ENCODE data around the gene NES. TPM values are rescaled to one million over a fixed set of nuclear protein-coding genes. Genes with fewer than 3 reads are reported as not detected.

NES gene
- total and polyA plus RNA-seq, 2 of the 8 experiments (the other 6 are each of a cell fraction or from before 2014, with no cell fraction given) = 13.3 to 135 TPM

- H3K9ac ChIP-seq (replicated peaks in 1 of 4; ENCODE audit: extremely low read depth in 1 of 4, low read depth in 3 of 4, low read length in 3 of 4) = no peak overlapping the region
- H3K56ac ChIP-seq (replicated peaks; ENCODE audit: insufficient read length, low read depth, low read length) = no peak overlapping the region
- H2BK120ac ChIP-seq (replicated peaks; ENCODE audit: low read depth, low read length) = no peak overlapping the region
- no peak overlapping the region for H2BK15ac ChIP-seq (ENCODE audit: low read length)
- H4K8ac ChIP-seq (ENCODE audit: extremely low read depth, insufficient read depth, low read length) = 0 out of 2 replicates have a peak overlapping the region, but pooled peaks have one; percentile 17
- H3K27ac ChIP-seq (ENCODE audit: low read depth, low read length) = no peak overlapping the region
- no peak overlapping the region for H2BK20ac ChIP-seq (ENCODE audit: low read length)
- peaks cover 20 to 48% (median 35%) of the 10 kb centered on the region in 4 experiments for H3K4me1 ChIP-seq (replicated peaks in 1 of 4; ENCODE audit: control insufficient read depth in 3 of 4, insufficient read depth in 4 of 4, low read length in 3 of 4)
- FAIRE-seq (no peak), DNase-seq (ENCODE audit: low read depth in 1 of 2, low spot score in 2 of 2) (no peak)
- H3K23ac ChIP-seq (ENCODE audit: insufficient read length) = no peak overlapping the region
- POLR2A ChIA-PET (ENCODE audit: partially characterized antibody) = interaction anchor here (1.3 to 16.9 kb wide), 7 partner anchors 10 to 54 kb away, joined by 3 to 530 read pairs (median 10); partner anchors contain the start of genes ISG20L2, METTL25B, NES and PRCC
- no peaks in the 10 kb centered on the region for H3K79me1 ChIP-seq (ENCODE audit: low read depth, low read length)
- H3K18ac ChIP-seq (ENCODE audit: extremely low read depth, low read length) = no peak overlapping the region
- H2BK5ac ChIP-seq (ENCODE audit: low read depth, low read length) = no peak overlapping the region
- H3K9me3 ChIP-seq (ENCODE audit: insufficient read depth in 2 of 2, low read depth in 1 of 2, low read length in 1 of 2) = no peaks in the 10 kb centered on the region
- H2AK5ac ChIP-seq (ENCODE audit: low read depth, low read length) = no peak overlapping the region; the same call in 1 of the 2 replicates
- no peak overlapping the region for H3K4ac ChIP-seq (replicated peaks; ENCODE audit: insufficient read length, low read depth, low read length)
- CTCF ChIA-PET (ENCODE audit: partially characterized antibody) = interaction anchor here (0.6 to 66.0 kb wide), 9 partner anchors 7 to 182 kb away, joined by 3 to 4284 read pairs (median 5); partner anchors contain the start of genes CRABP2, INSRR, ISG20L2 and METTL25B
- H2BK12ac ChIP-seq (ENCODE audit: low read depth, low read length) = no peak overlapping the region; the same call in 1 of the 2 replicates
- H3K4me2 ChIP-seq (ENCODE audit: insufficient read depth in 1 of 2, low read depth in 2 of 2, low read length in 2 of 2) = no peak overlapping the region
- H3K4me3 ChIP-seq (ENCODE audit: extremely low read depth in 1 of 4, insufficient read depth in 2 of 4, low read depth in 3 of 4, low read length in 4 of 4) = no peak overlapping the region
- H2AFZ ChIP-seq (ENCODE audit: low read length) = no peak overlapping the region
- no peak overlapping the region for H4K91ac ChIP-seq (replicated peaks; ENCODE audit: insufficient read length, low read length)
- no peak overlapping the region for H4K5ac ChIP-seq (ENCODE audit: insufficient read length, low read depth, low read length)
- H3K14ac ChIP-seq (ENCODE audit: insufficient read length) = no peak overlapping the region
- peaks cover 3% of the 10 kb centered on the region; the same call in 1 of the 2 replicates for H3K23me2 ChIP-seq (ENCODE audit: low read depth, low read length)
- 86% methylated on average over 3 of the region's 3 CpGs; no CpG with 5 or more reads in 1 of the 2 experiments for WGBS, 2 experiments (ENCODE audit: extremely low coverage in 1 of 2, insufficient coverage in 1 of 2, insufficient read length in 1 of 2, insufficient replicate concordance in 2 of 2, low coverage in 1 of 2, low lambda C conversion rate in 2 of 2, missing lambda C conversion rate in 1 of 2)
- H3K79me2 ChIP-seq (ENCODE audit: control insufficient read depth in 1 of 2, insufficient read depth in 2 of 2, low read length in 2 of 2) = no peaks in the 10 kb centered on the region
- H3K27me3 ChIP-seq (replicated peaks in 1 of 4; ENCODE audit: control insufficient read depth in 3 of 4, extremely low read depth in 1 of 4, insufficient read depth in 3 of 4, low read length in 3 of 4) = no peaks in the 10 kb centered on the region
- H4K20me1 ChIP-seq (replicated peaks in 1 of 2; ENCODE audit: control insufficient read depth in 1 of 2, insufficient read depth in 2 of 2, low read length in 2 of 2) = peaks cover 0 to 2% of the 10 kb centered on the region in 2 experiments
- H3K36me3 ChIP-seq (ENCODE audit: control insufficient read depth in 2 of 4, insufficient read depth in 4 of 4, low read length in 3 of 4) = no peaks in the 10 kb centered on the region
- TF ChIP-seq YY1 (IDR thresholded peaks at IDR 0.05; ENCODE audit: low read depth, low read length) (no peak), JUND (IDR thresholded peaks at IDR 0.05; ENCODE audit: low read length) (no peak), POLR2A (IDR thresholded peaks at IDR 0.05; ENCODE audit: control extremely low read depth in 1 of 2, low read depth in 2 of 2, low read length in 2 of 2) (no peak), PHF8 (conservative IDR thresholded peaks at IDR 0.05; ENCODE audit: low read depth, low read length) (no peak), USF2 (IDR thresholded peaks at IDR 0.05; ENCODE audit: low read length) (no peak), SIN3A (conservative IDR thresholded peaks at IDR 0.05 in 1 of 2, IDR thresholded peaks at IDR 0.05 in 1 of 2; ENCODE audit: low read depth in 1 of 2, low read length in 2 of 2) (no peak), NRF1 (IDR thresholded peaks at IDR 0.05; ENCODE audit: low read depth, low read length) (no peak), CTBP2 (IDR thresholded peaks at IDR 0.05; ENCODE audit: borderline replicate concordance, insufficient read depth, insufficient read length, low read length) (no peak), KDM5A (IDR thresholded peaks at IDR 0.05; ENCODE audit: low read length) (no peak)
These were observed 35.4 kb upstream of the NES start for GRCh38 chr1:156712626-156713025.
